Measurements from ENCODE around the gene GOSR2. TPM values are rescaled to one million over a fixed set of nuclear protein-coding genes. Genes with fewer than 3 reads are reported as not detected.

GOSR2 gene
- polyA plus RNA-seq, 1 of the 3 experiments (the other 2 are of a cell fraction) = 74.2 TPM

- POLR2A ChIA-PET = no interaction called here
- Histone ChIP-seq H3K9me2 (no peaks in the 10 kb centered on the region), H3K9me3 (no peaks in the 10 kb centered on the region), H3K79me2 (ENCODE audit: insufficient read depth) (no peaks in the 10 kb centered on the region), H3K9ac (no peak overlapping the region), H3F3A (replicated peaks; ENCODE audit: insufficient read depth) (no peaks in the 10 kb centered on the region), H3K36me3 (replicated peaks in 1 of 2; ENCODE audit: control insufficient read depth in 1 of 2, insufficient read depth in 2 of 2, low read length in 1 of 2) (no peaks in the 10 kb centered on the region), H3K4me2 (no peak overlapping the region), H4K20me1 (ENCODE audit: insufficient read depth) (no peaks in the 10 kb centered on the region), H3K4me3 (ENCODE audit: low read depth in 2 of 2, low read length in 1 of 2) (no peak overlapping the region), H3K27me3 (ENCODE audit: insufficient read depth) (no peaks in the 10 kb centered on the region), H3K27ac (ENCODE audit: low read depth in 2 of 2, low read length in 1 of 2) (no peak overlapping the region), H3K4me1 (ENCODE audit: control insufficient read depth in 1 of 2, insufficient read depth in 2 of 2, low read depth in 1 of 2, low read length in 1 of 2) (peaks cover 0 to 17% of the 10 kb centered on the region in 2 experiments; a peak in 1 of 4 replicates), H2AFZ (ENCODE audit: low read depth) (no peak overlapping the region)
- CTCF ChIA-PET = interaction anchor here (0.7 to 5.5 kb wide), 8 partner anchors 9 to 115 kb away, joined by 3 to 56 read pairs (median 4); no protein-coding TSS in a partner anchor
- WGBS (ENCODE audit: low lambda C conversion rate) = 82% methylated on average over 5 of the region's 7 CpGs
- TF ChIP-seq MAX (IDR thresholded peaks at IDR 0.05; ENCODE audit: low read depth) (no peak), REST (IDR thresholded peaks at IDR 0.05; ENCODE audit: low read depth, low read length) (no peak), POLR2AphosphoS5 (IDR thresholded peaks at IDR 0.05; ENCODE audit: low read depth, low read length) (no peak), NRF1 (IDR thresholded peaks at IDR 0.05; ENCODE audit: low read depth, low read length) (no peak), PBX3 (IDR thresholded peaks at IDR 0.05) (no peak), RAD21 (IDR thresholded peaks at IDR 0.05; ENCODE audit: low read length) (no peak)
- no peak for DNase-seq
Measured at GRCh38 chr17:46950342-46950996, 27.5 kb downstream of the GOSR2 start.

GRCh38 chr17:46950997-46951621, 28.1 kb downstream of the GOSR2 start:
- CTCF ChIA-PET = interaction anchor here (0.7 to 5.5 kb wide), 9 partner anchors 9 to 116 kb away, joined by 3 to 56 read pairs (median 5); no protein-coding TSS in a partner anchor
- H3K4me1 ChIP-seq (ENCODE audit: control insufficient read depth in 1 of 2, insufficient read depth in 2 of 2, low read depth in 1 of 2, low read length in 1 of 2) = peaks cover 0 to 17% of the 10 kb centered on the region in 2 experiments; a peak in 1 of 4 replicates
- DNase-seq = no peak

More at GRCh38 chr17:46950997-46951621, 28.1 kb downstream of the GOSR2 start:
- 43% methylated on average over 13 of the region's 16 CpGs for WGBS (ENCODE audit: low lambda C conversion rate)
- Histone ChIP-seq H3K36me3 (replicated peaks in 1 of 2; ENCODE audit: control insufficient read depth in 1 of 2, insufficient read depth in 2 of 2, low read length in 1 of 2) (no peaks in the 10 kb centered on the region), H3K4me2 (no peak overlapping the region), H3K27ac (ENCODE audit: low read depth in 2 of 2, low read length in 1 of 2) (no peak overlapping the region), H3K4me3 (ENCODE audit: low read depth in 2 of 2, low read length in 1 of 2) (no peak overlapping the region), H3K27me3 (ENCODE audit: insufficient read depth) (no peaks in the 10 kb centered on the region), H3K9ac (no peak overlapping the region), H3K9me2 (no peaks in the 10 kb centered on the region), H2AFZ (ENCODE audit: low read depth) (no peak overlapping the region), H4K20me1 (ENCODE audit: insufficient read depth) (no peaks in the 10 kb centered on the region), H3K79me2 (ENCODE audit: insufficient read depth) (no peaks in the 10 kb centered on the region), H3K9me3 (no peaks in the 10 kb centered on the region), H3F3A (replicated peaks; ENCODE audit: insufficient read depth) (no peaks in the 10 kb centered on the region)
- POLR2A ChIA-PET = no interaction called here
- TF ChIP-seq GATA2 (CRISPR knock-in tag; IDR thresholded peaks at IDR 0.05) (0 out of 2 replicates have a peak, but pooled peaks have one; percentile 12), FOXJ3 (CRISPR knock-in tag; IDR thresholded peaks at IDR 0.05) (no peak), ZBTB33 (IDR thresholded peaks at IDR 0.05; ENCODE audit: borderline replicate concordance, low read depth) (no peak)
